ENCODE data around the gene SSUH2. TPM values are rescaled to one million over a fixed set of nuclear protein-coding genes. Genes with fewer than 3 reads are reported as not detected.

Gene SSUH2
- total and polyA plus RNA-seq, 2 of the 13 experiments (the other 11 are each of a cell fraction or from before 2014, with no cell fraction given) = 38.1 to 136 TPM

DNA sequence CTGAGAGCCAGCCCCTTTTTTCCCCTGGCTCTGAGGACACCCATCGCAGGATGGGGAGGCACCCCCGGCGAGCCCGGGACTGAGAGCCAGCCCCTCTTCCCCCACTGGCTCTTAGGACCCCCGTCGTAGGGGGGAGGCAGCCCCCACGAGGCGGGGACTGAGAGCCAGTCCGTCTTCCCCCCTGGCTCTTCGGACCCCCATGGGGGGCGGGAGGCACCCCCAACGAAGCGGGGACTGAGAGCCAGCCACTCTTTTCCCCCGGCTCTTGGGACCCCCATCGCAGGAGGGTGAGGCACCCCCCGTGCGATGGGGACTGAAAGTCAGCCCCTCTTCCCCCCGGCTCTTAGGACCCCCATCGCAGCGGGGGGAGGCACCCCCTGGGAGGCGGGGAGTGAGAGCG is 36.8 kb upstream of the SSUH2 start:
- Histone ChIP-seq H3K27ac (ENCODE audit: extremely low read length, insufficient read depth, low read length) (peak overlapping the region; percentile 91), H3K9ac (ENCODE audit: insufficient read depth, low read depth, low read length) (peak overlapping the region; percentile 82), H3K27me3 (ENCODE audit: control insufficient read depth in 1 of 2, insufficient read depth in 2 of 2, low read length in 2 of 2) (no peaks in the 10 kb centered on the region), H3K4me2 (ENCODE audit: low read depth, low read length) (peak overlapping the region; percentile 72), H3K9me3 (ENCODE audit: low read length) (no peaks in the 10 kb centered on the region), H3K4me3 (replicated peaks in 1 of 3; ENCODE audit: insufficient read depth in 1 of 3, low read depth in 2 of 3, low read length in 3 of 3) (peak overlapping the region in 2 of 3 experiments; percentile 23 to 50; a peak in 2 of 6 replicates), H3K79me2 (ENCODE audit: insufficient read depth, low read length) (no peaks in the 10 kb centered on the region), H4K20me1 (ENCODE audit: insufficient read depth, low read length) (no peaks in the 10 kb centered on the region), H3K4me1 (ENCODE audit: insufficient read depth, low read length) (peaks cover 53% of the 10 kb centered on the region), H2AFZ (ENCODE audit: low read length) (no peak overlapping the region), H3K36me3 (replicated peaks in 1 of 2; ENCODE audit: control insufficient read depth in 1 of 2, insufficient read depth in 2 of 2, low read length in 2 of 2) (no peaks in the 10 kb centered on the region)
- no TSS peak for BruUV-seq (replicated peaks)
- ATAC-seq (no peak; the same call in 2 of the 3 replicates), DNase-seq (ENCODE audit: low spot score) (no peak), FAIRE-seq (no peak)
- POLR2A ChIA-PET = interaction anchor here (1.3 to 1.8 kb wide), 3 partner anchors 32 to 60 kb away, joined by 4 to 6 read pairs (median 6); no protein-coding TSS in a partner anchor
- CTCF ChIA-PET (ENCODE audit: low intra/inter-chr PET ratio, low total read pairs) = no interaction called here
- in situ Hi-C loops (cut with HindIII; ENCODE audit: extremely low pct_ligation_motif_present, low pct_unique_long_range_greater_than_20kb) = no loop called here
- intact Hi-C loops (cut with micrococcal nuclease; ENCODE audit: unreplicated experiment) = no loop called here
- 73% methylated on average over 3 of the region's 22 CpGs for WGBS (ENCODE audit: low lambda C conversion rate)
- TF ChIP-seq, protein P1, sequence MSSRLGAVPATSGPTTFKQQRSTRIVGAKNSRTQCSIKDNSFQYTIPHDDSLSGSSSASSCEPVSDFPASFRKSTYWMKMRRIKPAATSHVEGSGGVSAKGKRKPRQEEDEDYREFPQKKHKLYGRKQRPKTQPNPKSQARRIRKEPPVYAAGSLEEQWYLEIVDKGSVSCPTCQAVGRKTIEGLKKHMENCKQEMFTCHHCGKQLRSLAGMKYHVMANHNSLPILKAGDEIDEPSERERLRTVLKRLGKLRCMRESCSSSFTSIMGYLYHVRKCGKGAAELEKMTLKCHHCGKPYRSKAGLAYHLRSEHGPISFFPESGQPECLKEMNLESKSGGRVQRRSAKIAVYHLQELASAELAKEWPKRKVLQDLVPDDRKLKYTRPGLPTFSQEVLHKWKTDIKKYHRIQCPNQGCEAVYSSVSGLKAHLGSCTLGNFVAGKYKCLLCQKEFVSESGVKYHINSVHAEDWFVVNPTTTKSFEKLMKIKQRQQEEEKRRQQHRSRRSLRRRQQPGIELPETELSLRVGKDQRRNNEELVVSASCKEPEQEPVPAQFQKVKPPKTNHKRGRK (CRISPR knock-in tag; IDR thresholded peaks at IDR 0.05) = no peak
- TF ChIP-seq HHEX (CRISPR knock-in tag; IDR thresholded peaks at IDR 0.05) (no peak), RBFOX2 (IDR thresholded peaks at IDR 0.05; ENCODE audit: low read depth, low read length) (peak; percentile 73), SETDB1 (CRISPR knock-in tag; IDR thresholded peaks at IDR 0.05; ENCODE audit: borderline replicate concordance) (no peak), ZNF296 (CRISPR knock-in tag; conservative IDR thresholded peaks at IDR 0.05) (no peak), ARID2 (CRISPR knock-in tag; IDR thresholded peaks at IDR 0.05; ENCODE audit: borderline replicate concordance) (0 out of 2 replicates have a peak, but pooled peaks have one; percentile 13), TBL1XR1 (IDR thresholded peaks at IDR 0.05; ENCODE audit: borderline replicate concordance, low read length, partially characterized antibody) (no peak), PCBP1 (IDR thresholded peaks at IDR 0.05; ENCODE audit: borderline replicate concordance, low read depth, low read length) (0 out of 2 replicates have a peak, but pooled peaks have one; percentile 2), BORCS8-MEF2B (CRISPR knock-in tag; IDR thresholded peaks at IDR 0.05) (peak; percentile 28; the same call in 1 of the 2 replicates), SRSF1 (optimal IDR thresholded peaks at IDR 0.05; ENCODE audit: low read depth, low read length) (peak; percentile 66), AGO2 (optimal IDR thresholded peaks at IDR 0.05; ENCODE audit: low read depth, low read length) (peak; percentile 87)
- TF ChIP-seq, protein P2, sequence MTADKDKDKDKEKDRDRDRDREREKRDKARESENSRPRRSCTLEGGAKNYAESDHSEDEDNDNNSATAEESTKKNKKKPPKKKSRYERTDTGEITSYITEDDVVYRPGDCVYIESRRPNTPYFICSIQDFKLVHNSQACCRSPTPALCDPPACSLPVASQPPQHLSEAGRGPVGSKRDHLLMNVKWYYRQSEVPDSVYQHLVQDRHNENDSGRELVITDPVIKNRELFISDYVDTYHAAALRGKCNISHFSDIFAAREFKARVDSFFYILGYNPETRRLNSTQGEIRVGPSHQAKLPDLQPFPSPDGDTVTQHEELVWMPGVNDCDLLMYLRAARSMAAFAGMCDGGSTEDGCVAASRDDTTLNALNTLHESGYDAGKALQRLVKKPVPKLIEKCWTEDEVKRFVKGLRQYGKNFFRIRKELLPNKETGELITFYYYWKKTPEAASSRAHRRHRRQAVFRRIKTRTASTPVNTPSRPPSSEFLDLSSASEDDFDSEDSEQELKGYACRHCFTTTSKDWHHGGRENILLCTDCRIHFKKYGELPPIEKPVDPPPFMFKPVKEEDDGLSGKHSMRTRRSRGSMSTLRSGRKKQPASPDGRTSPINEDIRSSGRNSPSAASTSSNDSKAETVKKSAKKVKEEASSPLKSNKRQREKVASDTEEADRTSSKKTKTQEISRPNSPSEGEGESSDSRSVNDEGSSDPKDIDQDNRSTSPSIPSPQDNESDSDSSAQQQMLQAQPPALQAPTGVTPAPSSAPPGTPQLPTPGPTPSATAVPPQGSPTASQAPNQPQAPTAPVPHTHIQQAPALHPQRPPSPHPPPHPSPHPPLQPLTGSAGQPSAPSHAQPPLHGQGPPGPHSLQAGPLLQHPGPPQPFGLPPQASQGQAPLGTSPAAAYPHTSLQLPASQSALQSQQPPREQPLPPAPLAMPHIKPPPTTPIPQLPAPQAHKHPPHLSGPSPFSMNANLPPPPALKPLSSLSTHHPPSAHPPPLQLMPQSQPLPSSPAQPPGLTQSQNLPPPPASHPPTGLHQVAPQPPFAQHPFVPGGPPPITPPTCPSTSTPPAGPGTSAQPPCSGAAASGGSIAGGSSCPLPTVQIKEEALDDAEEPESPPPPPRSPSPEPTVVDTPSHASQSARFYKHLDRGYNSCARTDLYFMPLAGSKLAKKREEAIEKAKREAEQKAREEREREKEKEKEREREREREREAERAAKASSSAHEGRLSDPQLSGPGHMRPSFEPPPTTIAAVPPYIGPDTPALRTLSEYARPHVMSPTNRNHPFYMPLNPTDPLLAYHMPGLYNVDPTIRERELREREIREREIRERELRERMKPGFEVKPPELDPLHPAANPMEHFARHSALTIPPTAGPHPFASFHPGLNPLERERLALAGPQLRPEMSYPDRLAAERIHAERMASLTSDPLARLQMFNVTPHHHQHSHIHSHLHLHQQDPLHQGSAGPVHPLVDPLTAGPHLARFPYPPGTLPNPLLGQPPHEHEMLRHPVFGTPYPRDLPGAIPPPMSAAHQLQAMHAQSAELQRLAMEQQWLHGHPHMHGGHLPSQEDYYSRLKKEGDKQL (CRISPR knock-in tag; IDR thresholded peaks at IDR 0.05; ENCODE audit: low read depth) = no peak
- TF ChIP-seq, protein P3, sequence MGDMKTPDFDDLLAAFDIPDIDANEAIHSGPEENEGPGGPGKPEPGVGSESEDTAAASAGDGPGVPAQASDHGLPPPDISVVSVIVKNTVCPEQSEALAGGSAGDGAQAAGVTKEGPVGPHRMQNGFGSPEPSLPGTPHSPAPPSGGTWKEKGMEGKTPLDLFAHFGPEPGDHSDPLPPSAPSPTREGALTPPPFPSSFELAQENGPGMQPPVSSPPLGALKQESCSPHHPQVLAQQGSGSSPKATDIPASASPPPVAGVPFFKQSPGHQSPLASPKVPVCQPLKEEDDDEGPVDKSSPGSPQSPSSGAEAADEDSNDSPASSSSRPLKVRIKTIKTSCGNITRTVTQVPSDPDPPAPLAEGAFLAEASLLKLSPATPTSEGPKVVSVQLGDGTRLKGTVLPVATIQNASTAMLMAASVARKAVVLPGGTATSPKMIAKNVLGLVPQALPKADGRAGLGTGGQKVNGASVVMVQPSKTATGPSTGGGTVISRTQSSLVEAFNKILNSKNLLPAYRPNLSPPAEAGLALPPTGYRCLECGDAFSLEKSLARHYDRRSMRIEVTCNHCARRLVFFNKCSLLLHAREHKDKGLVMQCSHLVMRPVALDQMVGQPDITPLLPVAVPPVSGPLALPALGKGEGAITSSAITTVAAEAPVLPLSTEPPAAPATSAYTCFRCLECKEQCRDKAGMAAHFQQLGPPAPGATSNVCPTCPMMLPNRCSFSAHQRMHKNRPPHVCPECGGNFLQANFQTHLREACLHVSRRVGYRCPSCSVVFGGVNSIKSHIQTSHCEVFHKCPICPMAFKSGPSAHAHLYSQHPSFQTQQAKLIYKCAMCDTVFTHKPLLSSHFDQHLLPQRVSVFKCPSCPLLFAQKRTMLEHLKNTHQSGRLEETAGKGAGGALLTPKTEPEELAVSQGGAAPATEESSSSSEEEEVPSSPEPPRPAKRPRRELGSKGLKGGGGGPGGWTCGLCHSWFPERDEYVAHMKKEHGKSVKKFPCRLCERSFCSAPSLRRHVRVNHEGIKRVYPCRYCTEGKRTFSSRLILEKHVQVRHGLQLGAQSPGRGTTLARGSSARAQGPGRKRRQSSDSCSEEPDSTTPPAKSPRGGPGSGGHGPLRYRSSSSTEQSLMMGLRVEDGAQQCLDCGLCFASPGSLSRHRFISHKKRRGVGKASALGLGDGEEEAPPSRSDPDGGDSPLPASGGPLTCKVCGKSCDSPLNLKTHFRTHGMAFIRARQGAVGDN (CRISPR knock-in tag; IDR thresholded peaks at IDR 0.05) = 0 out of 2 replicates have a peak, but pooled peaks have one; percentile 18

All from HepG2 (cell line).